WERI-Rb-1 (cell line): ENCODE results near the gene RASSF8.

Source experiments
- DNase-seq: peaks from one replicate; pipeline ENCODE4 v3.0.0-alpha.2; 2020
- H3K27ac ChIP-seq: fragments of 250-450 bp; sonication (Bioruptor Pico); 2 replicates; pipeline ENCODE4 v1.5.1; 2020; ENCODE audit warnings: mild to moderate bottlenecking, moderate library complexity
- H3K27me3 ChIP-seq: fragments of 250-450 bp; sonication (Bioruptor Pico); 2 replicates; pipeline ENCODE4 v1.5.1; 2021; ENCODE audit warnings: mild to moderate bottlenecking, low read depth, moderate library complexity; ENCODE audit not compliant: insufficient read depth, severe bottlenecking
- H3K36me3 ChIP-seq: fragments of 250-450 bp; sonication (Bioruptor Pico); 2 replicates; pipeline ENCODE4 v1.5.1; 2020; ENCODE audit warnings: mild to moderate bottlenecking, moderate library complexity
- H3K4me3 ChIP-seq: 2 replicates; pipeline ENCODE4 v1.5.1; 2011; ENCODE audit warnings: low read depth, mild to moderate bottlenecking, control low read depth, low read length
- H3K9me3 ChIP-seq: fragments of 250-450 bp; sonication (Bioruptor Pico); 2 replicates; pipeline ENCODE4 v1.5.1; 2021; ENCODE audit warnings: mild to moderate bottlenecking, moderate library complexity; ENCODE audit not compliant: severe bottlenecking
- CTCF ChIP-seq: IDR thresholded peaks from 2 replicates; pipeline ENCODE4 v1.5.1; 2011; ENCODE audit warnings: low read depth, mild to moderate bottlenecking, control low read depth, inconsistent platforms, low read length

The RASSF8 gene

GRCh38 chr12:26058308-26058707 lies 99.8 kb downstream of the RASSF8 start:
- H3K36me3 ChIP-seq, result no peaks in the 10 kb centered on the region
- H3K27ac ChIP-seq, result no peak overlapping the region
- H3K4me3 ChIP-seq, result no peak overlapping the region
- DNase-seq, result no peak
- no peaks in the 10 kb centered on the region for H3K9me3 ChIP-seq
- TF ChIP-seq CTCF, result 0 out of 2 replicates have a peak, but pooled peaks have one; percentile 13
- H3K27me3 ChIP-seq, result no peaks in the 10 kb centered on the region

- no peak for DNase-seq
- no peaks in the 10 kb centered on the region for H3K27me3 ChIP-seq
- no peaks in the 10 kb centered on the region for H3K36me3 ChIP-seq
- H3K9me3 ChIP-seq, result no peaks in the 10 kb centered on the region
- H3K4me3 ChIP-seq, result no peak overlapping the region
- H3K27ac ChIP-seq, result no peak overlapping the region
- TF ChIP-seq CTCF, result no peak
Measured at GRCh38 chr12:26058818-26059217, 100.3 kb downstream of the RASSF8 start.

- no peak for TF ChIP-seq CTCF
- DNase-seq, result no peak
- no peak overlapping the region for H3K27ac ChIP-seq
- H3K36me3 ChIP-seq, result no peaks in the 10 kb centered on the region
- no peaks in the 10 kb centered on the region for H3K27me3 ChIP-seq
- H3K4me3 ChIP-seq, result no peak overlapping the region
- no peaks in the 10 kb centered on the region for H3K9me3 ChIP-seq
Measured at GRCh38 chr12:26062006-26062405, 103.5 kb downstream of the RASSF8 start.

- DNase-seq, result no peak
- TF ChIP-seq CTCF, result no peak
- no peak overlapping the region for H3K4me3 ChIP-seq
- H3K36me3 ChIP-seq, result no peaks in the 10 kb centered on the region
- no peak overlapping the region for H3K27ac ChIP-seq
- H3K27me3 ChIP-seq, result no peaks in the 10 kb centered on the region
- H3K9me3 ChIP-seq, result no peaks in the 10 kb centered on the region
Measured at GRCh38 chr12:26062566-26062965, 104.1 kb downstream of the RASSF8 start.

GRCh38 chr12:26065451-26065850 lies 107.0 kb downstream of the RASSF8 start:
- no peak for DNase-seq
- TF ChIP-seq CTCF, result no peak
- Histone ChIP-seq H3K27me3 (no peaks in the 10 kb centered on the region), H3K4me3 (no peak overlapping the region), H3K9me3 (no peaks in the 10 kb centered on the region), H3K27ac (no peak overlapping the region), H3K36me3 (no peaks in the 10 kb centered on the region)

- no peak for DNase-seq
- Histone ChIP-seq H3K36me3 (no peaks in the 10 kb centered on the region), H3K27me3 (no peaks in the 10 kb centered on the region), H3K4me3 (no peak overlapping the region), H3K27ac (no peak overlapping the region), H3K9me3 (no peaks in the 10 kb centered on the region)
- TF ChIP-seq CTCF, result no peak
Measured at GRCh38 chr12:26068503-26068902, 110.0 kb downstream of the RASSF8 start.
